HCT116 (cell line): Measurements from ENCODE around the gene RPS6KA1.

Source experiments
- EZH2 ChIP-seq: fragments of 200-600 bp; sonication (generic); IDR thresholded peaks from 2 replicates; pipeline ENCODE4 v1.6.1; 2017; ENCODE audit warnings: antibody characterized with exemption, mixed run types
- POLR2AphosphoS5 ChIP-seq: IDR thresholded peaks from 2 replicates; pipeline ENCODE4 v1.6.1; 2011; ENCODE audit warnings: mild to moderate bottlenecking, low read depth, low read length, moderate library complexity
- TF ChIP-seq, protein P1 (sequence below), 3 experiments: fragments of 200-600 bp in 1 of 3; sonication (generic) in 1 of 3; IDR thresholded peaks in 2 of 3; conservative IDR thresholded peaks in 1 of 3; 2 replicates each; pipeline ENCODE4 v1.5.1; 2012 to 2017; ENCODE audit warnings: low read depth in 2 of 3, low read length in 2 of 3, antibody characterized with exemption in 1 of 3, borderline replicate concordance in 1 of 3, control low read depth in 1 of 3, mild to moderate bottlenecking in 1 of 3, mixed read lengths in 1 of 3, mixed run types in 1 of 3, moderate library complexity in 1 of 3; ENCODE audit not compliant: insufficient read depth in 1 of 3

DNA sequence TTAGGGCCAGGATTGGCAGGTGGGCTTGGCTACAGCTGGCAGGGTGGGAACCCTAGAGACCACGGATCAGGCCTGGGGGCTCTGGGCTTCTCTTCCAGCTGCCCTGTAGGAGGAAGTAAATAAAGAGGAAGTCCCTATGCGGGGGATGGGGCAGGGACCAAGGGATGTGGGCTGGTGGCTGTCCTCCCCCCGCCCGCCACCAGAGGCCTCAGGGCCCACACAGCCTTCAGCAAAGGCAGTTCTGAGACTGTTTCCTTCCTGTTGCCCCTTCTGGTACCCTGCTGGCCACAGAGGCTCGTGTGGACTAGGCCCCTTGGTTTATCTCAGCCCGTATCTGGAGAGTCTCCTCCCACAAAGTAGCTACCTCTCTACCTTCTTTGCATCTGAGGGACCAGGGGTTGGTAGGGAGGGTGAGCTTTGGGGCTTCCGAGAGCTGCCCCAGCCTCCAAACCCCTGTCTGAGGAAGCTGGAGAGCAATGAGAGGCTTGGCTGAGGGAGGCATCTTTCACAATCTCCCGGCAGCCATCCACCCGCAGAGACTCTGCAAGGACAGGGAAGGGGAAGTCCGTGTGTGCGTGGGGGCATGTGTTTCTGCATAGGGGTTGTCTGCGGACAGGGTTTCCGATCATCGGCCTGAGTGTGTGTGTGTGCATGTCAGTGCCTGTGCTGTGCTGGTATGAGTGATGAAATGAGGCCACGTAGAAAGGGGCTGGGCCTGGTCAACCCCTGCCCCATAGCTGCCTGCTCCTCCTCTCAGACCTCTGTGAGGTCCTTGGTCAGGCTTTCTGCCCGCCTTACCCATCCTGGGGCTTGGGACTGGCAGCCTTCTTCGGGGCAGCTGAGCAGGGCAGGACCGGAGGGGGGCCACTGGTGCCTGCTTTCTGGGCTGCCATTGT is 12.5 kb downstream of the RPS6KA1 start:
- TF ChIP-seq POLR2AphosphoS5, result no peak
- no peak for TF ChIP-seq EZH2
- TF ChIP-seq, protein P1, sequence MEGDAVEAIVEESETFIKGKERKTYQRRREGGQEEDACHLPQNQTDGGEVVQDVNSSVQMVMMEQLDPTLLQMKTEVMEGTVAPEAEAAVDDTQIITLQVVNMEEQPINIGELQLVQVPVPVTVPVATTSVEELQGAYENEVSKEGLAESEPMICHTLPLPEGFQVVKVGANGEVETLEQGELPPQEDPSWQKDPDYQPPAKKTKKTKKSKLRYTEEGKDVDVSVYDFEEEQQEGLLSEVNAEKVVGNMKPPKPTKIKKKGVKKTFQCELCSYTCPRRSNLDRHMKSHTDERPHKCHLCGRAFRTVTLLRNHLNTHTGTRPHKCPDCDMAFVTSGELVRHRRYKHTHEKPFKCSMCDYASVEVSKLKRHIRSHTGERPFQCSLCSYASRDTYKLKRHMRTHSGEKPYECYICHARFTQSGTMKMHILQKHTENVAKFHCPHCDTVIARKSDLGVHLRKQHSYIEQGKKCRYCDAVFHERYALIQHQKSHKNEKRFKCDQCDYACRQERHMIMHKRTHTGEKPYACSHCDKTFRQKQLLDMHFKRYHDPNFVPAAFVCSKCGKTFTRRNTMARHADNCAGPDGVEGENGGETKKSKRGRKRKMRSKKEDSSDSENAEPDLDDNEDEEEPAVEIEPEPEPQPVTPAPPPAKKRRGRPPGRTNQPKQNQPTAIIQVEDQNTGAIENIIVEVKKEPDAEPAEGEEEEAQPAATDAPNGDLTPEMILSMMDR (IDR thresholded peaks at IDR 0.05 in 2 of 3, conservative IDR thresholded peaks at IDR 0.05 in 1 of 3; ENCODE audit: borderline replicate concordance in 1 of 3, insufficient read depth in 1 of 3, low read depth in 2 of 3, low read length in 2 of 3), result peak in 1 of 3 experiments; percentile 29; a peak in 1 of 6 replicates
